Neural progenitor cell (in vitro differentiated cells): Measurements from ENCODE around the gene UBXN6.

Source experiments
- CTCF ChIP-seq: fragments of 200-600 bp; sonication (generic); IDR thresholded peaks from 2 replicates; pipeline ENCODE4 v1.5.1; 2017; ENCODE audit warnings: antibody characterized with exemption, mild to moderate bottlenecking
- EZH2 ChIP-seq: fragments of 200-600 bp; sonication (generic); IDR thresholded peaks from 2 replicates; pipeline ENCODE4 v1.6.1; 2017; ENCODE audit warnings: antibody characterized with exemption, mild to moderate bottlenecking, moderate library complexity
- EZH2phosphoT487 ChIP-seq: fragments of 200-600 bp; sonication (generic); IDR thresholded peaks from 2 replicates; pipeline ENCODE4 v1.6.1; 2017; ENCODE audit warnings: antibody characterized with exemption

- TF ChIP-seq CTCF (no peak), EZH2phosphoT487 (no peak), EZH2 (no peak)
Measured at GRCh38 chr19:4493929-4494690, 36.5 kb upstream of the UBXN6 start.
